OCI-LY1 (cell line): ENCODE data around the gene LRMDA.

Source experiments
- EZH2 ChIP-seq: fragments of 200-600 bp; sonication (generic), shearing (Covaris generic); IDR thresholded peaks from 2 replicates; pipeline ENCODE4 v1.8.0; 2017; ENCODE audit warnings: borderline replicate concordance, mixed run types, mild to moderate bottlenecking, antibody characterized with exemption, low read length, moderate library complexity, mixed read lengths
- TF ChIP-seq, protein P1 (sequence below): fragments of 200-600 bp; sonication (generic), shearing (Covaris generic); IDR thresholded peaks from 2 replicates; pipeline ENCODE4 v1.5.1; 2017; ENCODE audit warnings: mild to moderate bottlenecking, antibody characterized with exemption, low read length, moderate library complexity, mixed read lengths

DNA sequence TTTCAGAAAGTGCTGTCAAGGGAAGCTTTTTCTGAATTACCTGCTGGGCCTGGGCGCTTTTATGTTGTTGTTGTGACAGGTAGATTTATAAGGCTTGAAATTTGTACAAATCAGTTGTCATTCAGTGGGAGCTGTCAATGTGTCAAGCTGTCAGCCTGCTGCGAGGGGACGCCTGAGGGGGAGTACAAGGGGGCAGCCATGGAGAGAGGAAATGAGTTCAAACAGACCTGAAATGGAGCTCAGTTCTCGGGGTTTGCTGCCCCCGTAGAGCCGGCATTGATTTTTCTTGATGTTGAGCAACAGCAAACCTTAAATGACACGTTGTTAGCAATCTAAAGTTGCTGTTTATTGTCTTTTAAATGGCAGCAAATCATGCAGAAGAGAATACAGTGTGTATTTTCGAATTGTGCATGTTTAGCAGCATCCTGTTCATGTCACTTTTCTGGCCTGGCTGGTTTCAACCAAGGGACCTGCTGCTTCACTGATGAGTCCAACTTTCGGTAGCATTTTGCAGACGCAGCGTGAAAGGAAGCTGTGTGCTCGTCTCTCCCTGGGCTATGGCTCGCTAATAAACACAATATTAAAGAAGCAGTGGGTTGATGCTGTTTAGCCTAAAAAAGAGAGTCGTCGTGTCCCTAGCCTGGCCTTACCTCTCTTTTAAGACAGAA lies 166.5 kb downstream of the LRMDA start:
- TF ChIP-seq, protein P1, sequence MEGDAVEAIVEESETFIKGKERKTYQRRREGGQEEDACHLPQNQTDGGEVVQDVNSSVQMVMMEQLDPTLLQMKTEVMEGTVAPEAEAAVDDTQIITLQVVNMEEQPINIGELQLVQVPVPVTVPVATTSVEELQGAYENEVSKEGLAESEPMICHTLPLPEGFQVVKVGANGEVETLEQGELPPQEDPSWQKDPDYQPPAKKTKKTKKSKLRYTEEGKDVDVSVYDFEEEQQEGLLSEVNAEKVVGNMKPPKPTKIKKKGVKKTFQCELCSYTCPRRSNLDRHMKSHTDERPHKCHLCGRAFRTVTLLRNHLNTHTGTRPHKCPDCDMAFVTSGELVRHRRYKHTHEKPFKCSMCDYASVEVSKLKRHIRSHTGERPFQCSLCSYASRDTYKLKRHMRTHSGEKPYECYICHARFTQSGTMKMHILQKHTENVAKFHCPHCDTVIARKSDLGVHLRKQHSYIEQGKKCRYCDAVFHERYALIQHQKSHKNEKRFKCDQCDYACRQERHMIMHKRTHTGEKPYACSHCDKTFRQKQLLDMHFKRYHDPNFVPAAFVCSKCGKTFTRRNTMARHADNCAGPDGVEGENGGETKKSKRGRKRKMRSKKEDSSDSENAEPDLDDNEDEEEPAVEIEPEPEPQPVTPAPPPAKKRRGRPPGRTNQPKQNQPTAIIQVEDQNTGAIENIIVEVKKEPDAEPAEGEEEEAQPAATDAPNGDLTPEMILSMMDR, result no peak
- no peak for TF ChIP-seq EZH2
